RWPE1 (cell line): ENCODE data around the gene TTLL10.

Experiments
- CTCF ChIA-PET: fragments of 350-600 bp; sonication (Branson Sonifier 250); formaldehyde crosslinking; extraction: SDS; loops from one replicate; lab custom pipeline; 2021; lab: Yijun Ruan, JAX
- POLR2A ChIA-PET: fragments of 400-600 bp; formaldehyde crosslinking; extraction: SDS; loops from one replicate; lab custom pipeline; 2020; ENCODE audit warnings: antibody characterized with exemption; ENCODE audit not compliant: low non-redundant PET; lab: Yijun Ruan, JAX
- DNase-seq: peaks from one replicate; pipeline ENCODE4 v3.0.0; 2012; ENCODE audit warnings: low spot score
- H3K27ac ChIP-seq: fragments of 450-650 bp; 2 replicates; pipeline ENCODE4 v1.5.1; 2017
- TF ChIP-seq, protein P1 (sequence below): fragments of 450-650 bp; conservative IDR thresholded peaks from 2 replicates; pipeline ENCODE4 v1.5.1; 2017; ENCODE audit warnings: low read depth, mild to moderate bottlenecking

TTLL10 gene

DNA sequence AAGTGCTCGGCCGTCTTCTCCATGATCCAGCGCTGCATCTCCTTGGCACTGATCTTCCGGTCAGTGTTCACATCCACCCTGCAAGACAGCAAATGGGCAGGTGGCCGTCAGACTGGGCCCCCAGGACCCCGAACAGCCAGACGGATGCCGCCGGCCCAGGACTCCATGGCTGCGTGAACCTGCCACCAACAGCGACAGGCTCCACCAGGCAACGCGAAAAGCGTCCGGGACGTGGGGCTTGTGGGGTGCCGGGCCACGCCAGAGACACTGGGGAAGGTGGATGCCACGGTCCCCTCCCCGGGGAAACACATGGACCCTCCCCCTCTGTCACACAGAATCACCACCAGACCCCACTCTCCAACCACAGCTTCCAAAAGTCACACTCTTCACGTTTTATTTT is 50.2 kb downstream of the TTLL10 start:
- ChIA-PET CTCF (no interaction called here), POLR2A (no interaction called here)
- no peak overlapping the region for H3K27ac ChIP-seq
- TF ChIP-seq, protein P1, sequence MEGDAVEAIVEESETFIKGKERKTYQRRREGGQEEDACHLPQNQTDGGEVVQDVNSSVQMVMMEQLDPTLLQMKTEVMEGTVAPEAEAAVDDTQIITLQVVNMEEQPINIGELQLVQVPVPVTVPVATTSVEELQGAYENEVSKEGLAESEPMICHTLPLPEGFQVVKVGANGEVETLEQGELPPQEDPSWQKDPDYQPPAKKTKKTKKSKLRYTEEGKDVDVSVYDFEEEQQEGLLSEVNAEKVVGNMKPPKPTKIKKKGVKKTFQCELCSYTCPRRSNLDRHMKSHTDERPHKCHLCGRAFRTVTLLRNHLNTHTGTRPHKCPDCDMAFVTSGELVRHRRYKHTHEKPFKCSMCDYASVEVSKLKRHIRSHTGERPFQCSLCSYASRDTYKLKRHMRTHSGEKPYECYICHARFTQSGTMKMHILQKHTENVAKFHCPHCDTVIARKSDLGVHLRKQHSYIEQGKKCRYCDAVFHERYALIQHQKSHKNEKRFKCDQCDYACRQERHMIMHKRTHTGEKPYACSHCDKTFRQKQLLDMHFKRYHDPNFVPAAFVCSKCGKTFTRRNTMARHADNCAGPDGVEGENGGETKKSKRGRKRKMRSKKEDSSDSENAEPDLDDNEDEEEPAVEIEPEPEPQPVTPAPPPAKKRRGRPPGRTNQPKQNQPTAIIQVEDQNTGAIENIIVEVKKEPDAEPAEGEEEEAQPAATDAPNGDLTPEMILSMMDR: no peak
- no peak for DNase-seq

DNA sequence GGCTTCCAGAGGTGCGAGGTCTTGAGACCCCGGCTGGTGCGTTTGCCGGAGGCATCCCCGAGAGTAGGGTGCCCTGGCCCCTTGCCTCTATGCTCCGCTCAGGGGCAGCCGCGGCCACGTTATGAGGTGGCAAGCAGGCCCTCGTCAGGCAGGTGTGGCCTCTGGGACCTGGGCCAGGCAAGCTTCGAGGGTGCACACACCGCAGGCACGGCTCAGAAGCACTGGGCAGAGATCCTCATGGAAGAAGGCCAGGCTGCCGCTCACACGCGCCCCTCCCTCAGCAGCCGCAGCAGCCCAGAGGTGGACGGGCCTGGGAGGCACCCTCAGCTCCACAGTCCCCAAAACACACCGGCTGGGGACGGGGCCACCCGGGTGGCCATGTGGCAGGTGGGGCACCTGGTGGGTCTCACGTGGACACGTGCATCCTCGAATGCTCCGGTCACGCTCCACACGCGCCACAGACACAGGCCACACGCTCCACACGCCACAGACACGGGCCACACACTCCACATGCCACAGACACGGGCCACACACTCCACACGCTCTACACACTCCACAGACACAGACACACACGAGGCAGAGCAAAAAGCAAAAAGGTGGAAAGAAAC is 51.7 kb downstream of the TTLL10 start:
- POLR2A ChIA-PET: no interaction called here
- H3K27ac ChIP-seq: peak overlapping the region; percentile 25; the same call in 1 of the 2 replicates
- CTCF ChIA-PET: interaction anchor here (0.6 to 1.1 kb wide), 2 partner anchors 66 to 1085 kb away, joined by 3 to 4 read pairs; no protein-coding TSS in a partner anchor
- DNase-seq: no peak
- TF ChIP-seq, protein P1: no peak

DNA sequence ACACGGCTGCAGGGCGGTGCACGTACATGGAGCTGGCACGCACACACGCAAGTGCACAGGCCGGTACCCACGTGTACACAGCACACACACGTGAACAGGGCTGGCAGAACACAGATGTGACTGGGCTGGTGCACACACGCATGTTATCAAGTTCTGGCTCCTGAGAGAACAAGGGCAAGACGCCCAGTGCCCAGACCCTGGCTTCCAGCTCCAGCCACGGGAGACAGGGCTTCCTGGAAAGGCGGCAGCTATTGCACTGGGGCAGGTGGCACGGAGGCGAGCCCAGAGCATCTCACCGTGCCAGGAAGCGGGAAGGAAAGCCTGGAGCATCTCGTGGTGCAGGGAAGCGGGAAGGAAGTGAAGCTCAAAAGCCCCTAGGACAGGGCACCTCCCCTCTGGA is 52.2 kb downstream of the TTLL10 start:
- DNase-seq: no peak

DNA sequence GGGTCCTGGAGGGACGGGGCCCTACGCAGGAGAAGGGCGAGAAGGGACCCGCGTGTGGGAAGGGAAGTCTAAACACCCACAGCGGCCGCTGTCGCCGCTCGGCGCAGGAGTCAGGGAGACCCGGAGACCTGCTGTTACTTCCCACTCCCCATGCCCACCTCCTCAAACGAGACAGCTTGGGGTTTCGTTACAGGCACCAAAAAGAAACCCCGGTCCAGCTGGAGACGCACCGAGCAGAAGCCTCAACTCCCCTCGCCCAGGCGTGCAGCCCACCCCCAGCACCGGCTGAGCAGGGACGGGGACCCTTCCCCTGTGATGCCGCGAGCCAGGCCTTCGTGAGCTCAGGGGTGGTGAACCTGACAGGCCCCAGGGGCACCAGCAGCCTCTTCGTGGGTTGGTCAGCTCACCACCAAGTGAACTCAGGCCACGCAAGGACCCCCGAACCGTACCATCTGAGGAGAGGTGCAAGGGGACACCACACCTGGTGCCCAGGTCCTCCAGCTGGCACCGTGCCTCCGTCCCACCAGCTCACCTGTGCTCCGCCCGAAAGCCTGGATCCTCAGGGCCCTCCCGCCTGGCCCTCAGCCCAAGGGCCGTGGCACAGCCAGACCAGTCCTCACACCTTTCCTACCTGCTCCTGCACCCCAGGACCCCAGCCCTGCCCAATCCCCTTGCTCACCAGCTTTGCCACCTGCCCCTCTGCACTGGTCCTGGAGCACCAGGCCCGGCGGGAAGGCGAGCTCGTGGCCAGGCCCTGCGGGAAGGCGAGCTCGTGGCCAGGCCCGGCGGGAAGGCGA is 53.1 kb downstream of the TTLL10 start:
- DNase-seq: no peak
- H3K27ac ChIP-seq: peak overlapping the region; percentile 25; the same call in 1 of the 2 replicates
- POLR2A ChIA-PET: interaction anchor here (0.7 kb wide), 1 partner anchor 18 kb away, joined by 7 read pairs; no protein-coding TSS in a partner anchor
- TF ChIP-seq, protein P1: no peak
- CTCF ChIA-PET: no interaction called here

More for the DNA sequence above, 52.2 kb downstream of the TTLL10 start:
- ChIA-PET CTCF (interaction anchor here (1.1 kb wide), 1 partner anchor 66 kb away, joined by 3 read pairs; no protein-coding TSS in a partner anchor), POLR2A (no interaction called here)
- H3K27ac ChIP-seq: peak overlapping the region; percentile 25; the same call in 1 of the 2 replicates
- TF ChIP-seq, protein P1: no peak

DNA sequence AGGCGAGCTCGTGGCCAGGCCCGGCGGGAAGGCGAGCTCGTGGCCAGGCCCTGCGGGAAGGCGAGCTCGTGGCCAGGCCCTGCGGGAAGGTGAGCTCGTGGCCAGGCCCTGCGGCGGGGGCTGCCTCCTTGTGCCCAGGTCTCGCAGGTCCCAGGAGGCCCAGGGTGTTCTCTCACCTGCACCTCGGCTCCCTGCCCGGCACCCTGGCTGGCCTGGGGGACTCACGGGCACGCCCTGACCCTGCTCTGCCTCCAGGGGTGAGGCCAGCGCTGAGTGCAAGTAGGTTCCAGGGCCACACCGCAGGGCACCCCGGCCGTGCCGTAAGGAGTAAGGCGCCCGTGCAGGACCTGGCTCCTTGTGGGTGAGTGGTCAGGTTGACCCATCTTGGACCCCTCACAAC is 53.7 kb downstream of the TTLL10 start:
- DNase-seq: no peak
- TF ChIP-seq, protein P1: no peak
- no peak overlapping the region for H3K27ac ChIP-seq
- POLR2A ChIA-PET: interaction anchor here (0.7 kb wide), 1 partner anchor 19 kb away, joined by 7 read pairs; no protein-coding TSS in a partner anchor
- CTCF ChIA-PET: no interaction called here

GRCh38 chr1:1228187-1228586 is 54.5 kb downstream of the TTLL10 start:
- no peak for DNase-seq
- CTCF ChIA-PET: no interaction called here
- POLR2A ChIA-PET: interaction anchor here (0.5 kb wide), 1 partner anchor 158 kb away, joined by 3 read pairs; no protein-coding TSS in a partner anchor
- TF ChIP-seq, protein P1: no peak
- no peak overlapping the region for H3K27ac ChIP-seq
